NCI-H1436 (cell line): ENCODE measurements around the gene RALY.
A peak's percentile ranks its signal among the peaks of the same experiment; 100 is the strongest.

Experiments
- DNase-seq: peaks from one replicate; lab custom pipeline; 2025; lab: John Stamatoyannopoulos, UW

Gene RALY

DNA sequence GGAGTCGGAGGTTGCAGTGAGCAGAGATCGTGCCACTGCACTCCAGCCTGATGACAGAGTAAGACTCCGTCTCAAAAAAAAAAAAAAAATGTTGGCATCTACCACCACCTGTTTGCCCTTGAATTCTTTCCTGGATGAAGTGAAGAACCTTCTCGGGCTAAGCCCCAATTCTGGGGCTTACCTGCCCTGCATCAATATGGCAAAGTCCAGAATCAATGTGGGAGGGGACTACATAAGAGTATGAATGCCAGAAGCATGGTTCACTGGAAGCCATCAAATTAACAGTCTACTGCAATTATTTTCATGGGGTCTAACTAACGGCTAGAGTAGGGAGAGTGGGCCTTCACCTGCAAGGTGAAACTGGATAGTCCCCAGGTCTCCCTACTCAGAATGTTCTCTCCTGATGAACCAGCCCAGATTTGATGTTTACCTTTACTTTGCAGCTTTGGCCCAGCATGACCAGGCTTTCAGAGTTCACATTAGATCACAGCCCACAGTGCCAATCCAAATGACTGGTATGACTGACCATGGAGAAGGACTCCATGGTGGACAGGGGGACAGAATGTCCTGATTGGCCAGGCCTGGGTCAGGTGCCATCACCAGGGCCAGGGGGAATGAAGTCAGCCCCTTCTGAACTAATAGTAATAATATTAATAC is 7.0 kb upstream of the RALY start:
- DNase-seq: no peak

DNA sequence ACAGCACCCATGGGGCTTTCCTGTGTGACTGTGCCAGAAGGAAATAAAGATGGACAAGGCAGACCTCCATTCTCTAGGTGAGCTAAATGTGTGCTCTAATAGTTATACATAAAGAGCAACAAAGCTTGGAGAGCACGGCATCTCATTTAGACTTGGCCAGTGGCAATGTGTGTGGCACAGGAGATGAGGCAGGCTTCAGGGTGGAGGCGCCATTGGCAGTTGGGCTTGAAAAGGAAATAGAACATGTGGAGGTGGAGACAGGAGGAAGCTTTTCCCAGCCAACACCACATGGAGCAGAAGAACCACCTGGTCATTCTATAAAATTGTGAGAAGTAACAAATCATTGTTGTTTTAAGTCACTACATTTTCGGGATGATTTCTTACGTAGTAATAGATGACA is 3.6 kb upstream of the RALY start:
- no peak for DNase-seq

DNA sequence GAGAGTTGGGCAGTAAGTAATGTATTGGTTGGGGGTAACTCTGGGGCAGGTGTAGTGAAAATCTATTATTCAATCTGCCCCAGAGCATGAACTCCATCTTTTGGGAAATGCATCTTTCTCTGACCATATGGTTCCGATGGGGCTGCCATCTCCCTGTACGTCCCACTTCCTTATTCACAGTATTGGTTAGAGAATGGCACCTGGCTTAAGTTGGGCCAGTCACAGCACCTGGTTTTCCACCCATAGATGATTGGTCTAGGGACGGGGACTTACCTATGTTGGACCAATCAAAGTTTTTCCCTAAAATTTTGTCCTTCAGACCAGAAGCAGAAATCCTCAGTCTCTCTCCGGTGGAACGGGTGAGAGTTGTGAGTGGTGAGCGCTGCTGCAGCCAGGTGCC is 2.2 kb upstream of the RALY start:
- DNase-seq: no peak

DNA sequence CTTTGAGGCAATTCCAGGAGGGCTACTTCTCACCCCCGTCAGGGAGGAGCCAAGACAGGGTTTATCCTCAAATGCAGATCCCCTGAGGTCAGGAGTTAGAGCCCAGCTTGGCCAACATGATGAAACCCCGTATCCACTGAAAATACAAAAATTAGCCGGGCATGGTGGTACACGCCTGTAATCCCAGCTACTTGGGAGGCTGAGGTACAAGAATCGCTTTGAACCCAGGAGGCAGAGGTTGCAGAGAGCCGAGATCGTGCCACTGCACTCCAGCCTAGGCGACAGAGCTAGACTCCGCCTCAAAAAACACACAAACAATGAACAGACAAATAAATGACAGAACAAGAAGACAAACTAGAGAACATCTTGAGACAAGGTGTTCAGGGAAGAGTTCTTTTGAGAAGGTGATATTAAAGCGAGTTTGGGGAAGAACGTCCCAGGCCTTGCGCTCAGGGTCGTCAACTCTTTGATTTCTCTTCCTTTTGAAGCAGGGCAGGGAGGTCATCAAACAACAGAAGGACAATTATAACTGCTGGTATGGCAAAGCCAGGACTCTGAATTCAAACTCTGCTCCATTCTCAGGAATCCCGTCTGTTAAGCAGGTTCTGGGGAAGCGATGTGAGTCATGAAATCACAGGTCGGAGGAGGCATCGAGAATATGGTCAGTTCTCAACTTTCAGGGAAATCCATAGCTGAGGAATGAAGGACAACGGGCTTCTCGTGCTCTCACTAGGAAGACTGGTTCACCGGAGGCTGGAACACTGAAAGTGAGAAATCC is 1.4 kb upstream of the RALY start:
- no peak for DNase-seq

DNA sequence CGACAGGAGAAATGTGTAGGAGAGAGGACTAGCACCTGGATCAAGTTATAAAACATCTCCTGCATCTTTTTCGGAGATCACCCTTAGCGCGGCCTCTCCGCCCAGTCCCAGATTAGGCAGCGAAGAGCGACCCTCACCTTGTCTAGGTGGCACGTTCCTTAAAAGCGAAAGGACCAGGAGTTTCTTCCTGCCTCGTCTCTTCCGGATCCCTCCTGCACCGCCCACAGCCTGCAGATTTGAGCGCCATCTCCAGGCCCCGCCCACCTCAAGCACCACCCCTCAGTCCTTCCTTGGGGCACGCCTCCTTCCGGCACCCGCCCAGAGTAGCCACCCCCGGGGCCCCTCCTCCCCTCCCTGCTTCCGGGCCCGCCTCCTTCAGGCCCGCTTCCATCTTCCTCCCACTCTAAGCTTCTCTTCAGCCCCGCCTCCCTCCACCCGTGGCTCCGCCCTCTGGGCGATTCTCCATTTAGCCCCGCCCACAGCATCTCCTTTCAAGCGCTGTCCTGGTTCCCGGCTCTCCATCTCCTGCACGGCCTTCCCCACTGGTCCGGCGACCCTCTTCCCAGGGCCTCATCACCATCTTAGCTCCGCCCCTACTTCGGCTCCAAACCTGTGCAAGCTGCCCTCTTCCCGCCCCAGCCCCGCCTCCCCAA is 662 bp upstream of the RALY start:
- DNase-seq: peak; percentile 99

DNA sequence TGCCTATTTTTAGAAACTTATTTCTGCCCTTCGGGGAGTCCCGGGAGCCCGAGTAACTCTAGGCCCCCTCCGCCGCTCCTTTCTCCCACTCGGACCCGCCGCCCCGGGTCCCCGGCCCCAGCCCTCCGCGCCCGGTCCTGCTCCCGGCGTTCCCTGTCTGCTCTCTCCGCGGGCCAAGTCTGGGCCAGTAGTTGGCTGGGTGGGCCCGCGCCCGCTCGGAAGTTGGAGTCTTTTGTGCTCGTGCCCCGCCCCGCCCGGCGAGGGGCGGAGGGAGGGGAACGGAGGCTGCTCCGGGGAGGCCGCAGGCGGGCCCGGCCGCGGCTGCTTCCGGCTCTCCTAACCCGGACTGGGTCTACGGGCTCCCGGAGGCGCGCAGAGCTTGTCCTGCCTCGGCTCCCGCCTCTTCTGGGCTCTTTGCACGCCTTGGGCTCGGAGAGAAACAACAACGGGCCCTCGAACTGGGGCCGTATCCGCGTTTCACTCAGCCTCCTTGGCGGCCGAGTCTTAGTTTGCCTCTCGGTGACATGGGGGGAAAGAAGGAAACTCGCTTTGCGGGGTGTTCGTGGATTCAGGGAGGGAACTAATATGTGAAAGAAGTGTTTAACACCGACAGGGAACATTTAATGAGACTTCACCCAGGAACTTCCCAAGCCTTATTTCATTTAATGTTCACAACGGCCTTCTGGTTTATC is 657 bp downstream of the RALY start:
- peak; percentile 61 for DNase-seq

DNA sequence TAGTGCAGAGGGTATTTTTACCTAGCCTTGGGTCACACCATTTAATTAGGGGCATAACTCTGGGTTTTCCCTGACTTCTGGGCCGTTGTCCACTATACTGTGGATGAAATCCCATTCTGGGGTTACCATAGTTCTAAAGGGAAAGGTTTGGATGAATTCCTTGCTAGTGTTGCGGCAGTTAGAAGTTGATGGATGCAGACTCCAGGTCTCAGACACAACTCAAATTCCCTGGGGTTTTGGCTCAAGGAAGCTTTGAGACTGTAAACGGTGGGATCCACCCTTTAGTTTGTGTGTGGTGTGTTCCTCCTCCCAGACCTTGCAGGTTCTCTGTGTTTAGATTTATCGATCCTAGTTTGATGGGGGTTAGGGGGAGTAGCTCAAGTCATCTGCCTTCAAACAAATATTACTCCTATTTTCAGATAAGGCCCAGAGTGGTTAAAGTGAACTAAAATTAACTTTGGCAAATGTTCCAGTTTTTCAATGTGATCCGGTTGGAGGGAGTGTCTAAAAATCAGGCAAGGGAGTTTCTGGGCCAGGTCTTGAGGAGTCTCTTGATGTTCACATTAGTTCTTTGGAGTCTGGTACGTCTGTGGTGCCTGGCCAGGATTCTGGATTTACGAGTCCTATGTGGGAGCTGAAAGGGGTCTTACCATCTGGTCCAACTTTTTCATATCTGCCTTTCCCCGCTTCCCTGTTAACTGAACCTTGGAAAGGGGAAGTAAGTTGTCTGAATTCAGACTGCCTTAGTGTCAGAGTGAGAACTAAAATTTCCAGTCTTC is 1.5 kb downstream of the RALY start:
- DNase-seq: no peak

DNA sequence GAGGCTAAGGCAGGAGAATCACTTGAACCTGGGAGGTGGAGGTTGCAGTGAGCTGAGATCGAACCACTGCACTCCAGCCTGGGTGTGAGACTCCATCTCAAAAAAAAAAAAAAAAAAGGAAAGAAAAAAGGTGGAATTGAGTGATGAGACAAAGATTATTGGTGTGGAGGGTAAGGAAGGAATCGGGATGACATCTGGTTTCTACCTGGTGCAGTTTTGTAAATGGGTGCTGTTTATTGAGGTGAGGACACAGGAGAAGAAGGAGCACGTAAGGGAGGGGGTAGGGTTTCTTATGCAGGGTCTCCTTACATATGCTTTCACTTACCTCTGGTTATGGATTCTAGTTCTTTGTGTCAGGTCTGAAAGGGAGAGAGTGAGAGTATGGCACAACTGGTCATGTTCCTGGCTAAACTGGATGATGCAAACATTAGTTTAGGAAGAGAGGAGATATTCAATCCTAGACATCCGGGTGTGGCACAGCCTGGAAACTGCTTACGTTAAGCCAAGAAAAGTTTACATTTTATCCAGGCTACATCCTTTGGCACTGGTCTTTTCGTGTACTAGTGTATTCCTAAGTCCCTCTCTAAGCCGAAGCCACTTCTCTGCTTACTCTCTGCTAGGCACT is 5.4 kb downstream of the RALY start:
- no peak for DNase-seq

DNA sequence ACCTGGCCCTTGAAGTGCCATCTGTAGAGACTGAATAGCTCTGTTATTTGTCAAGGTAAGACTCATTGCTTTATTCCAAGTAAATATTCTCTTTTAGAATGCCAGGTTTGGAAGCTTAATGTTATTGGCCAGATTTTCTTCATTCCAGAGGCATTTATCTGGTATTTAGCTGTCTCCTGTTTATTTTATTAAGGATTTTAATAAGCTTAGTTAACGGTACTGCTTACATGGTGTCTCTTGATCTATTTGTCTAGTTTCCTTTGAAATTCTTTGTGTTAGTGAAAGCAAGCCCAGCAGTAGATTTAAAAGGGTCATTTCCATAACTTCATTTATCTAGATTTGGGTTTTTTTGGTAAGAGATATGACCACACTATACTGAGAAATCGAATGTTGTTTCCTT is 7.7 kb downstream of the RALY start:
- no peak for DNase-seq

DNA sequence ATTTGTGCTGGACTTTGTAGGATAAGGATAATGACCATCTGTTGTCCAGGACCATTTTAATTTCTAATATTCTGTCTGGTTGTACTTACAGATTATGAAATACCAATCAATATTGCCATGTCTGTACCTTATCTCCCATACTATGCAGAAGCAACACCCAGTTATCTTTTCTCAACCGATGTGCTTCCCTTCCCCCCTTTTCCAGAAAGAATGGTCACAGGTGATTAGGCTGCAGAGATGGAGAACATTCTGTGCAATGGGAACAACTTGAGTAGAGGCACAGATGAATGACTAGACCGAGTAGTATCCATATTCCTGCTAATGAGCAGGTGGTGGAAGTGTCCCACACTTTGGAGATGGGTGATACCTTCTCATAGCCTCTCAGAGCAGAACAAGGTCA is 10.5 kb downstream of the RALY start:
- no peak for DNase-seq

DNA sequence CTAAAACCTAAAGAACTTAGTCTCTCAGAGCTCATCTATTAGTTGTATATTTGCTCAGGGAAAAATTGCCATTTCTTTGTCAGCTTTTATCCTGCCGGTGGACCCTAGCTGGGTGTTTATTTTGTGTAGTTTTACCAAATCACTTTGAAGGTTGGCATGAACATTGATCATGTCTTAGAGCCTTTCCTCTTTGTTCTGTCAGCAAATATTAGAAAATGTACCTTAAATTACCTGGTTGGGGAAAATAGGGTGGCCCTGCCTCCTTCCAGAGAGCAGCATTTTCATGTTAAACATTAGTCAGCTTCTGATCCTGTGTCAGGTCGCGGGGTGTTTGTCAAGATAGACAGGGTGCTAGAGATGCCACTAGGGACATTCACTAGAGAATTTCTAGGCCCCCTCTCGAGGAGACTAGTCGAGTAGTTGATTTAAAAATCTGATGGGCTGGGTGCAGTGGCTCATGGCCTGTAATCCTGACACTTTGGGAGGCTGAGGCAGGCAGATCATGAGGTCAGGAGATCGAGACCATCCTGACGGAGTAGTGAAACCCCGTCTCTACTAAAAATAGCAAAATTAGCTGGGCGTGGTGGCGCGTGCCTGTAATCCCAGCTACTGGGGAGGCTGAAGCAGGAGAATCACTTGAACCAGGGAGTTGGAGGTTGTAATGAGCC is 11.2 kb downstream of the RALY start:
- DNase-seq: no peak

DNA sequence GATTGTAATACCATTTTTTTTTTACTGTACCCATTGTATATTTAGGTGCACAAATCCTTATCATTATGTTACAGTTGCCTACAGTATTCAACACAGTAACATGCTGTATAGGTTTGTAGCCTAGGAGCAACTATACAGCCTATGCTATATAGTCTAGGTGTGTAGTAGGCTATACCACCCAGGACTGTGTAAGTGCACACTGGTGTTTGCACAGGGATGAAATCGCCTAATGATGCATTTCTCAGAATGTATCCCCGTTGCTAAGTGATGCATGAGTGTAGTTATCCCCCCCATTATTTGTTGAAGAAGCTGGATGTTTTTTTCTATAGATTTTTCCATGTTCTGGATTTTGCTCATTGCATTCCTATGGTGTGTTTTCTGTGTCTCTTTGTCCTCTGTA is 12.9 kb downstream of the RALY start:
- DNase-seq: no peak

DNA sequence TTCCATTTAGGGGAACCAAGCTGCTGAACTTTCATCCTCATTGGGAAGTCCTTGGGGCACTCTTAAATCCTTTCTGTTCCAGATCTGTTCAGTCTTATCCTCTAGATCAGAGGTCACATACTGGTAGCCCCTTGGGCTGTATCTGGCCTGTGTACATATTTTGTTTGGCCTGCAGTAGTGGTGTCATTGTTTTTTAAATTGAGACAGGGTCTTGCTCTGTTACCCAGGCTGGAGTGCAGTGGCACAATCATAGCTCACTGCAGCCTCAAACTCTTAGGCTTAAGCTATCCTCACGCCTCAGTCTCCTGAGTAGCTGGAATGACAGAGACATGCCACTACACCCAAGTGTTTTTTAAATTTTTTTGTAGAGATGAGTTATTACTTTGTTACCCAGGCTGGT is 14.8 kb downstream of the RALY start:
- no peak for DNase-seq

DNA sequence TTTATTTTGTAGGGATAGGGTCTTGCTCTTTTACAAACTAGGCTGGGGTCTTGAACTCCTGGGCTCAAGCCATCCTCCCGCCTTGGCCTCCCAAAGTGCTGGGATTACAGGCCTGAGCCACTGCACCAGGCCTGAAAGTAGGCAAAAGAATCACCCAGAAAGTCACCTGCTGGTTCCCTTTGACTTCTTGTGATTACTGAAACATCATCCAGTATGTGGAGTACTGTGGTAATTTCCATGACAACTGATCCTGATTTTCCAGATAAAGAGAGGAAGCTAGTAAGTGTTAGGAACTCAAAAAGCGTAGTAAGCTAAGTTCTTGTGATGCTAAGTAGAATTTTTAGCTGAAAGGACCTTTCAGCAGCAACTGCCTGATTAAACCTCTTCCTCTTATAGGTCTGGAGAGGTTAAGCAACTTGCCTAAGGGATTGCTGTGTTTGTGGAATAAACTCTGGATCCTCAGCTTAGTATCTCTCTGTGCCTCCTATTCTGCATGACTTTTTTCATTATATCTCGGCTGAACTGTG is 16.8 kb downstream of the RALY start:
- no peak for DNase-seq

DNA sequence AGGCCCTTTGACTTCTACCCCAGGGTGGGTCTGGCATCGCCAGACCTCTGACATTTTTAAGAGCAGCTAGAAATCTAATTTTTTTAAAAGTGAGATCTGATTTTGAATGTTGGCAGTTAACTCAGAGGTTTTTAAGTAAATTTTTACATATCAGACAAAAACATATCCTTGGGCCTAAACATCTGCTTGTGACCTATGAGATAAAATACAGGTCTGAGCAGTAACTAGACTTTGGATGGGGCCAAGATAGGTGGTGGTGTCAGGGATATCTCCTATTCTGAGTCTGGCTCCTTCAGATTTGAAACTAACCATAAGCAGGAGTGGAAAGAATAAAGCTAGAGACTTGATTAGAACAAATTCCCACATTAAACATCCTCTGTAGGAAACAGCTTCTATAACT is 17.6 kb downstream of the RALY start:
- no peak for DNase-seq

DNA sequence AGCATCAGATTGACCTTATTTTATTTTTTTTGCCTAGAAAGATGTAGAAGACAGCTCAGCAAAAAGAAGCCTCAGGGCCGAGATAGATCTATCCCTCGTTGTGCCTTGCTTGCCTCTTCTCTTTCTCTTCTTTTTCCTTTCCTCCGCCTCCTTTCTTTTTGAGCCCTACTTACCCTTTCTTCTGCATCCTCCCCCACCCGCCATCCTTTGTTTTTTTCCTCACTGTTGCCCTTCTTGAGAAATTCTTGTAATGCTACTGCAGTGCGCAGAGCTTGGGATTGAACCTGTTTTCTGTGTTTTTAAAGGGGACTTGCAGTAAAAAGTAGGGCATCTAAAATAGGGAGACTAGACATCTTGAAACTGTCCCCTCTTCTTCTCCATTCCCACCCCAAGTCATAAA is 18.6 kb downstream of the RALY start:
- DNase-seq: no peak

DNA sequence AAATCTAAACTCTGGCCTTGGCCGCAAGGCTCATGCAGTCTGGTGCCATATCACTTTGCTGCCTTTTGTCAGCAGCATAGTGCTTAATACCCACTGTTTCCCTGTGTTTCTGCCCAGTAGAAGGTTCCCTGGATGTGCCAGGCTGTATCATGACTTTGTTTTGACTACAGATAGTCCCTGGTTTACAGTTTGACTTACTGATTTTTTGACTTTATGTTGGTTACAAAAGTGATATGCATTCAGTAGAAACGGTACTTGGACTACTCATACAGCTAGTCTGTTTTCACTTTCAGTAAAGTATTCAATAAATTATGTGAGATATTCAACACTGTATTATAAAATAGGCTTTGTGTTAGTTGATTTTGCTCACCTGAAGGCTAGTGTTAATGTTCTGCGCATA is 19.0 kb downstream of the RALY start:
- no peak for DNase-seq

DNA sequence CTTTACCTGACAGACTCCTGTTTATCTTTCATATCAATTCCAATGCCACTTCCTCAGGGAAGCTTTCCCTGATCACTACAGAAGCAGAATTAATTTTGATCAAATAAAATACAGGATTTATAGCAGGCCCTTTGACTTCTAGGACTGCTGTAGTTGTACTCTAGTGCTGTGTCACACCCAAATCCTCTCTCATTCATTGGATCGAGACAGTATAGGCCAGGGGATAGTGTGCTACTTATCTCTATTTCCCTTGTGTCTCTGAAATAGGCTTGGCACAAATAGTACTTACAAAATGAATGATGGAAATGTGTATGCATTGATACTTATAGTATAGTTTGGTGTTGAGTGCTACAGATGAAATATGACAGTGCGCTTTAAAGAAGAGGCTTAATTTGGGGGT is 19.8 kb downstream of the RALY start:
- no peak for DNase-seq

DNA sequence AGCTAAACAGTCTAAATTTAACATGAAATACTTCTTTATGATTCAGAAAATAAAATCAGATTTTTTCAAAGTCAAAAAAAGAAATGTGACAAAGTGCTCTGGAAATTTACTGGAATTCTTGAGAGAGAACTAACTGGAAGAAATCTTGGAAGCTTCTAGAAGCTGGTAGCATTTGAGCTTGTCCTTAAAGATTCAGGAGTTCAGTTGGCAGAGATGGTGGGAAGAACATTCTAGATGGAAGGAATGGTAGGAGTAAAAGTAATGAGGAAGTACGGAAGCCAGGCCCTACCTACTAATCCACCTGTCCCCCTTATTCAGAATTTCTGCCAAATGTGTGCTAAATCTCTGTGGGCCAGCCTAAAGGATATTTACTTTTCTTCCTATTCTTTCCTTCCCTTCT is 21.2 kb downstream of the RALY start:
- DNase-seq: no peak

DNA sequence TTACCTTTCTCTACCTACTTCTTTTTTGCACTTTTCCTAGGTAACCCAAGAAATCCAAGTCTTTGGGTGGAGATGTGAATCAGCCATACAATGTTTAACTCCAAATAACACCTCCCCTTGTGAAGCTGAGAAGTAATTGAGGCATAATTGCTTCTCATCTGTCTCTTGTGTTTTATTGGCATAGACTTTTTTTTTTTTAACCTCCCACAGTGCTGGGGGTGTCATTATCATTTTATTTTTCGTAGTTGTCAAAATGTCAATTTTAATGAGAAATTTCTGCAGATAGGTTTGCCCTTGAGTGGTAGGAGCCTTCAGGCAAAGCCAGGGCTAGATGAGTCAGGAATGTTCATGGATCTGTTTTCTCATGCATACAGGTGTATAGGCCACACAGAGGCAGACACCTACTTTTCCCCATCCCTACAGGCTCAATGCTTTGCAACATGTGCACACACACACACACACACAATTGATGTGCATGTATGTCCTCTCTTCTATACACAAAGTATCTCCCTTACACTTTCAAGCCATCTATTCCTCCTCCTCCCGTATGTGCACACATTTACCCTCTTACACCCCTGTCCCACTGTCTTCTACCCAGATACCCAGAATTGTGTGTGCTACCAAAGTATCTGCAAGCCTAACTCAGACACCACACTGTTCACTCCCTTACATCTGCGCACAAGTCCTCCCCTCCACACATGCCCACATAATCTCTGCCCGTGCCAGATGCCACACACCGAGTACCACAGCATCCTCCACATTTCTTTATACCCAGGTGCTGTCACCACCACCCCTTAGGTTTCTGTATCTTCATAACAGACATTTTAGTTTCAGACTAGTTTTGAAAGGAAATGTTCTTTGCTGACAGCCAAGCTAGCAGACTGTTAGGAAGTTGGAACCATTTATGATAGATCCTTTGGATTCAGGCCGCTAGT is 22.0 kb downstream of the RALY start:
- DNase-seq: no peak
